Smooth muscle cell (in vitro differentiated cells): ENCODE measurements around the gene ZNF561. TPM values are rescaled to one million over a fixed set of nuclear protein-coding genes. Genes with fewer than 3 reads are reported as not detected.
"Not testable (repeated sequence)": the region's sequence is repeated elsewhere in the genome, so short reads cannot be mapped to it uniquely, and the experiment has no call there.

Experiments
- DNase-seq: peaks from one replicate; lab custom pipeline; 2025; ENCODE audit not compliant: unreplicated experiment; lab: John Stamatoyannopoulos, UW
- H2AFZ ChIP-seq: fragments of 200-600 bp; sonication (generic); 2 replicates; pipeline ENCODE4 v1.6.0; 2016; ENCODE audit warnings: antibody characterized with exemption, low read depth, mild to moderate bottlenecking
- H3F3A ChIP-seq: fragments of 200-600 bp; sonication (generic); 2 replicates; pipeline ENCODE4 v1.6.0; 2017; ENCODE audit warnings: antibody characterized with exemption, low read depth
- H3K27ac ChIP-seq: fragments of 200-600 bp; sonication (generic); 2 replicates; pipeline ENCODE4 v1.5.1; 2016; ENCODE audit warnings: low read depth, mild to moderate bottlenecking
- H3K27me3 ChIP-seq: fragments of 200-600 bp; sonication (generic); 2 replicates; pipeline ENCODE4 v1.6.1; 2016; ENCODE audit warnings: low read depth, mild to moderate bottlenecking
- H3K36me3 ChIP-seq: fragments of 200-600 bp; sonication (generic); 2 replicates; pipeline ENCODE4 v1.5.1; 2016; ENCODE audit warnings: low read depth
- H3K4me1 ChIP-seq: fragments of 200-600 bp; sonication (generic); 2 replicates; pipeline ENCODE4 v1.5.1; 2016; ENCODE audit warnings: low read depth
- H3K4me2 ChIP-seq: fragments of 200-600 bp; sonication (generic); 2 replicates; pipeline ENCODE4 v1.6.0; 2016; ENCODE audit warnings: mild to moderate bottlenecking
- H3K4me3 ChIP-seq: fragments of 200-600 bp; sonication (generic); 2 replicates; pipeline ENCODE4 v1.5.1; 2016; ENCODE audit warnings: mild to moderate bottlenecking
- H3K79me2 ChIP-seq: fragments of 200-600 bp; sonication (generic); 2 replicates; pipeline ENCODE4 v1.6.0; 2016; ENCODE audit warnings: low read depth, mild to moderate bottlenecking
- H3K9ac ChIP-seq: fragments of 200-600 bp; sonication (generic); 2 replicates; pipeline ENCODE4 v1.6.0; 2016; ENCODE audit warnings: low read depth
- H3K9me3 ChIP-seq: fragments of 200-600 bp; sonication (generic); replicated peaks from 2 replicates; pipeline ENCODE4 v1.5.1; 2016; ENCODE audit warnings: low read depth
- H4K20me1 ChIP-seq: fragments of 200-600 bp; sonication (generic); 2 replicates; pipeline ENCODE4 v1.6.0; 2016; ENCODE audit warnings: low read depth
- CTCF ChIP-seq: fragments of 200-600 bp; sonication (generic); IDR thresholded peaks from 2 replicates; pipeline ENCODE4 v1.5.1; 2017; ENCODE audit warnings: borderline replicate concordance, mild to moderate bottlenecking, antibody characterized with exemption; ENCODE audit not compliant: insufficient read depth, poor library complexity, severe bottlenecking
- WGBS: methylation state at CpG from one replicate; pipeline ENCODE4 v1.1.7; 2016; ENCODE audit warnings: low lambda C conversion rate; 5-methylcytosine and 5-hydroxymethylcytosine counted together
- polyA plus RNA-seq: library from polyadenylated mRNA; unstranded; fragments of >200 nt; fragmentation: Nextera tagmentation; extraction: Ambion mirVana; gene quantifications from 2 replicates; pipeline ENCODE4 v1.2.1, GENCODE V29; 2016
- total RNA-seq: library from RNA; depleted of rRNA; stranded (reverse); fragments of >200 nt; gene quantifications from 2 replicates; pipeline ENCODE4 v1.2.3, GENCODE V29; 2014

ZNF561 gene
- total and polyA plus RNA-seq, 2 experiments from 2014 or later = 27.1 to 64.2 TPM

GRCh38 chr19:9584073-9584833 lies 36.8 kb downstream of the ZNF561 start, which contains the start of gene ZNF121:
Gene ZNF121, minus strand, starts transcription at chr19:9584504. Its CDS starts 16,407 bp downstream, at chr19:9568097.
- H3K4me2 ChIP-seq = peak within 1 kb of the TSS; percentile 94
- H3K27me3 ChIP-seq = no peaks in the 10 kb centered on the region
- 1% methylated on average over 51 of the region's 51 CpGs for WGBS
- peaks cover 48% of the 10 kb centered on the region for H3K79me2 ChIP-seq
- H2AFZ ChIP-seq = peak within 1 kb of the TSS; percentile 90
- H4K20me1 ChIP-seq = peaks cover 33% of the 10 kb centered on the region
- peak within 1 kb of the TSS; percentile 71 for H3K9ac ChIP-seq
- DNase-seq = peak; percentile 40
- H3K27ac ChIP-seq = peak within 1 kb of the TSS; percentile 57
- no peak for TF ChIP-seq CTCF
- H3F3A ChIP-seq = no peaks in the 10 kb centered on the region
- H3K9me3 ChIP-seq = no peaks in the 10 kb centered on the region
- peaks cover 14% of the 10 kb centered on the region for H3K4me1 ChIP-seq
- H3K4me3 ChIP-seq = peak within 1 kb of the TSS; percentile 87
- peaks cover 3% of the 10 kb centered on the region for H3K36me3 ChIP-seq

- peak overlapping the region; percentile 94 for H3K4me2 ChIP-seq
- H3K36me3 ChIP-seq, H3K27me3 ChIP-seq, H3F3A ChIP-seq, H3K9ac ChIP-seq, H3K9me3 ChIP-seq, H2AFZ ChIP-seq, H3K27ac ChIP-seq, DNase-seq: not testable (repeated sequence)
- H3K79me2 ChIP-seq = peaks cover 69% of the 10 kb centered on the region
- H3K4me1 ChIP-seq = peaks cover 14% of the 10 kb centered on the region
- H3K4me3 ChIP-seq = peak overlapping the region; percentile 87
- peaks cover 42% of the 10 kb centered on the region for H4K20me1 ChIP-seq
- 54% methylated on average over 13 of the region's 13 CpGs for WGBS
Observed at GRCh38 chr19:9582081-9582725, 38.8 kb downstream of the ZNF561 start.

GRCh38 chr19:9580728-9581127 lies 40.3 kb downstream of the ZNF561 start:
- TF ChIP-seq CTCF = no peak
- 91% methylated on average over 5 of the region's 5 CpGs for WGBS
- Histone ChIP-seq H3K4me2 (no peak overlapping the region), H2AFZ (no peak overlapping the region), H3K36me3 (peaks cover 13% of the 10 kb centered on the region), H3K79me2 (peaks cover 84% of the 10 kb centered on the region), H3F3A (no peaks in the 10 kb centered on the region), H3K9ac (no peak overlapping the region), H3K27ac (no peak overlapping the region), H4K20me1 (peaks cover 53% of the 10 kb centered on the region), H3K9me3 (peaks cover under 1% of the 10 kb centered on the region), H3K4me3 (no peak overlapping the region), H3K27me3 (no peaks in the 10 kb centered on the region), H3K4me1 (peaks cover 14% of the 10 kb centered on the region)
- DNase-seq = no peak

- H3K4me3 ChIP-seq = no peak overlapping the region
- H3F3A ChIP-seq = peaks cover 13% of the 10 kb centered on the region
- 91% methylated on average over 6 of the region's 6 CpGs for WGBS
- H4K20me1 ChIP-seq = no peaks in the 10 kb centered on the region
- H3K9me3 ChIP-seq = peaks cover 62% of the 10 kb centered on the region
- no peak overlapping the region for H3K27ac ChIP-seq
- TF ChIP-seq CTCF = no peak
- H3K79me2 ChIP-seq = peaks cover 95% of the 10 kb centered on the region
- peaks cover 55% of the 10 kb centered on the region for H3K36me3 ChIP-seq
- H2AFZ ChIP-seq = no peak overlapping the region
- DNase-seq = no peak
- H3K27me3 ChIP-seq = no peaks in the 10 kb centered on the region
- H3K4me2 ChIP-seq = no peak overlapping the region
- H3K4me1 ChIP-seq = no peaks in the 10 kb centered on the region
- H3K9ac ChIP-seq = no peak overlapping the region
Observed at GRCh38 chr19:9570255-9570654, 50.8 kb downstream of the ZNF561 start.
